HG03432 (cell line): ENCODE results near the gene CDK18.

Experiments
- ATAC-seq: cut with Tn5 transposase; IDR thresholded peaks from one replicate; pipeline ENCODE4 v1.9.1; 2021; ENCODE audit warnings: mild to moderate bottlenecking, moderate library complexity; ENCODE audit not compliant: unreplicated experiment

Gene CDK18

GRCh38 chr1:205535866-205536758 is 31.6 kb downstream of the CDK18 start:
- ATAC-seq, result no peak

- no peak for ATAC-seq
Observed at GRCh38 chr1:205536759-205537361, 32.4 kb downstream of the CDK18 start.

GRCh38 chr1:205537386-205538018 is 33.0 kb downstream of the CDK18 start:
- ATAC-seq, result no peak

GRCh38 chr1:205538235-205538840 is 33.9 kb downstream of the CDK18 start:
- ATAC-seq, result no peak

GRCh38 chr1:205541161-205541886 is 36.9 kb downstream of the CDK18 start:
- no peak for ATAC-seq

- ATAC-seq, result no peak
Observed at GRCh38 chr1:205542367-205542766, 37.9 kb downstream of the CDK18 start.

GRCh38 chr1:205543351-205544301 is 39.2 kb downstream of the CDK18 start:
- ATAC-seq, result no peak

- ATAC-seq, result no peak
Observed at GRCh38 chr1:205545001-205545919, 40.8 kb downstream of the CDK18 start.

GRCh38 chr1:205545991-205546390 is 41.5 kb downstream of the CDK18 start:
- ATAC-seq, result no peak

- no peak for ATAC-seq
Observed at GRCh38 chr1:205546541-205546940, 42.1 kb downstream of the CDK18 start.

- no peak for ATAC-seq
Observed at GRCh38 chr1:205547936-205548827, 43.7 kb downstream of the CDK18 start.

GRCh38 chr1:205554026-205554811 is 49.8 kb downstream of the CDK18 start:
- no peak for ATAC-seq

- ATAC-seq, result no peak
Observed at GRCh38 chr1:205561501-205562203, 57.2 kb downstream of the CDK18 start.

GRCh38 chr1:205563927-205564441 is 59.5 kb downstream of the CDK18 start:
- no peak for ATAC-seq

- no peak for ATAC-seq
Observed at GRCh38 chr1:205565799-205566198, 61.3 kb downstream of the CDK18 start.

- ATAC-seq, result no peak
Observed at GRCh38 chr1:205567716-205568115, 63.2 kb downstream of the CDK18 start.
